SK-N-SH treated with all-trans-retinoic acid at 6 μM for 48 hours (cell line): ENCODE measurements around the gene OR5F1.

Source experiments
- ARNTL ChIP-seq: fragments of 450-650 bp; formaldehyde crosslinking; IDR thresholded peaks from 2 replicates; pipeline ENCODE4 v1.5.0; 2020; ENCODE audit warnings: low read depth, mild to moderate bottlenecking, moderate library complexity, borderline replicate concordance
- CREB5 ChIP-seq: fragments of 250-450 bp; sonication (Bioruptor Pico); IDR thresholded peaks from 2 replicates; pipeline ENCODE4 v1.5.1; 2020; ENCODE audit warnings: low read depth, mild to moderate bottlenecking, moderate library complexity
- CSRNP3 ChIP-seq: fragments of 250-450 bp; sonication (Bioruptor Pico); IDR thresholded peaks from 2 replicates; pipeline ENCODE4 v1.5.1; 2021; ENCODE audit warnings: mild to moderate bottlenecking, moderate library complexity
- PATZ1 ChIP-seq: fragments of 250-450 bp; sonication (Bioruptor Pico); IDR thresholded peaks from 2 replicates; pipeline ENCODE4 v1.8.0; 2020; ENCODE audit warnings: mild to moderate bottlenecking, moderate library complexity, borderline replicate concordance
- ZC3H10 ChIP-seq: fragments of 250-450 bp; sonication (Bioruptor Pico); IDR thresholded peaks from 2 replicates; pipeline ENCODE4 v1.5.1; 2021; ENCODE audit warnings: mild to moderate bottlenecking, moderate library complexity
- ZFP3 ChIP-seq: fragments of 250-450 bp; sonication (Bioruptor Pico); IDR thresholded peaks from 2 replicates; pipeline ENCODE4 v1.5.0; 2020; ENCODE audit warnings: mild to moderate bottlenecking, moderate library complexity

- no peak for TF ChIP-seq PATZ1 (CRISPR knock-in tag)
- no peak for TF ChIP-seq CSRNP3 (CRISPR knock-in tag)
- TF ChIP-seq ARNTL (CRISPR knock-in tag), result no peak
- no peak for TF ChIP-seq ZC3H10 (CRISPR knock-in tag)
- no peak for TF ChIP-seq CREB5 (CRISPR knock-in tag)
- TF ChIP-seq ZFP3 (CRISPR knock-in tag), result no peak
These were observed 28.0 kb downstream of the OR5F1 start for GRCh38 chr11:55966391-55966790.
